A673 (cell line): ENCODE data around the gene TCEAL3. TPM values are rescaled to one million over a fixed set of nuclear protein-coding genes. Genes with fewer than 3 reads are reported as not detected.
"Not testable (repeated sequence)": the region's sequence is repeated elsewhere in the genome, so short reads cannot be mapped to it uniquely, and the experiment has no call there.

Experiments used
- BruUV-seq: library from RNA; stranded (reverse); fragments of 400-500 nt; replicated peaks from 2 replicates; lab custom pipeline; 2021; lab: Mats Ljungman, UMichigan
- CTCF ChIA-PET: fragments of 300-600 bp; sonication (Branson Sonifier 250); formaldehyde crosslinking; loops from one replicate; lab custom pipeline; 2022; ENCODE audit warnings: antibody characterized with exemption; lab: Charles Lee
- POLR2A ChIA-PET: fragments of 300-600 bp; sonication (Branson Sonifier 250); formaldehyde crosslinking; loops from one replicate; lab custom pipeline; 2022; ENCODE audit warnings: antibody characterized with exemption; ENCODE audit not compliant: low non-redundant PET; lab: Charles Lee
- DNase-seq: peaks from one replicate; pipeline ENCODE4 v3.0.0-alpha.2; 2015; ENCODE audit warnings: low spot score
- H3K27ac ChIP-seq: fragments of 200-600 bp; sonication (generic); 2 replicates; pipeline ENCODE4 v1.5.1; 2016; ENCODE audit warnings: mixed run types, low read depth, mild to moderate bottlenecking, mixed read lengths, antibody characterized with exemption, low read length; ENCODE audit not compliant: poor library complexity, severe bottlenecking
- H3K27me3 ChIP-seq: fragments of 200-600 bp; sonication (generic); replicated peaks from 2 replicates; pipeline ENCODE4 v1.6.1; 2017; ENCODE audit warnings: mixed run types, low read depth, mild to moderate bottlenecking, mixed read lengths, antibody characterized with exemption, low read length; ENCODE audit not compliant: insufficient read depth, poor library complexity
- H3K36me3 ChIP-seq: fragments of 200-600 bp; sonication (generic); 2 replicates; pipeline ENCODE4 v1.6.1; 2016; ENCODE audit warnings: mixed run types, mild to moderate bottlenecking, mixed read lengths, antibody characterized with exemption, low read length; ENCODE audit not compliant: insufficient read depth, poor library complexity, severe bottlenecking
- H3K4me1 ChIP-seq: fragments of 200-600 bp; sonication (generic); 2 replicates; pipeline ENCODE4 v1.6.1; 2017; ENCODE audit warnings: mixed run types, mild to moderate bottlenecking, mixed read lengths, antibody characterized with exemption, low read length; ENCODE audit not compliant: insufficient read depth, poor library complexity, severe bottlenecking
- H3K4me3 ChIP-seq: fragments of 200-600 bp; sonication (generic); 2 replicates; pipeline ENCODE4 v1.5.1; 2016; ENCODE audit warnings: low read depth, mixed run types, mild to moderate bottlenecking, mixed read lengths, low read length; ENCODE audit not compliant: poor library complexity, severe bottlenecking
- H3K9me3 ChIP-seq: fragments of 200-600 bp; sonication (generic); 2 replicates; pipeline ENCODE4 v1.6.1; 2016; ENCODE audit warnings: mixed run types, low read depth, mild to moderate bottlenecking, mixed read lengths, antibody characterized with exemption, low read length; ENCODE audit not compliant: poor library complexity, severe bottlenecking
- EZH2 ChIP-seq: fragments of 200-600 bp; sonication (generic); IDR thresholded peaks from 2 replicates; pipeline ENCODE4 v1.6.1; 2017; ENCODE audit warnings: borderline replicate concordance, low read depth, mild to moderate bottlenecking, mixed read lengths, antibody characterized with exemption, low read length; ENCODE audit not compliant: poor library complexity, severe bottlenecking
- intact Hi-C: fragments of 100-400 bp; cut with micrococcal nuclease; formaldehyde crosslinking; loops from one replicate; pipeline ENCODE4 v1.10.0; 2022; ENCODE audit not compliant: unreplicated experiment
- total RNA-seq: library from RNA; stranded (reverse); gene quantifications from 2 replicates; pipeline ENCODE4 v1.2.3, GENCODE V29; 2021
- TF ChIP-seq, protein P1 (sequence below): fragments of 300-800, 200-600 bp; sonication (generic); conservative IDR thresholded peaks from 2 replicates; pipeline ENCODE4 v1.5.1; 2017; ENCODE audit warnings: low read depth, mild to moderate bottlenecking, antibody characterized with exemption, low read length, moderate library complexity, mixed read lengths

The TCEAL3 gene
- total RNA-seq, 1 experiment from 2014 or later, result 12.1 TPM

- DNase-seq, result no peak
- no peak overlapping the region for H3K27ac ChIP-seq
- ChIA-PET CTCF (no interaction called here), POLR2A (no interaction called here)
- no peaks in the 10 kb centered on the region for H3K4me1 ChIP-seq
- no peak for TF ChIP-seq EZH2
- TF ChIP-seq, protein P1, sequence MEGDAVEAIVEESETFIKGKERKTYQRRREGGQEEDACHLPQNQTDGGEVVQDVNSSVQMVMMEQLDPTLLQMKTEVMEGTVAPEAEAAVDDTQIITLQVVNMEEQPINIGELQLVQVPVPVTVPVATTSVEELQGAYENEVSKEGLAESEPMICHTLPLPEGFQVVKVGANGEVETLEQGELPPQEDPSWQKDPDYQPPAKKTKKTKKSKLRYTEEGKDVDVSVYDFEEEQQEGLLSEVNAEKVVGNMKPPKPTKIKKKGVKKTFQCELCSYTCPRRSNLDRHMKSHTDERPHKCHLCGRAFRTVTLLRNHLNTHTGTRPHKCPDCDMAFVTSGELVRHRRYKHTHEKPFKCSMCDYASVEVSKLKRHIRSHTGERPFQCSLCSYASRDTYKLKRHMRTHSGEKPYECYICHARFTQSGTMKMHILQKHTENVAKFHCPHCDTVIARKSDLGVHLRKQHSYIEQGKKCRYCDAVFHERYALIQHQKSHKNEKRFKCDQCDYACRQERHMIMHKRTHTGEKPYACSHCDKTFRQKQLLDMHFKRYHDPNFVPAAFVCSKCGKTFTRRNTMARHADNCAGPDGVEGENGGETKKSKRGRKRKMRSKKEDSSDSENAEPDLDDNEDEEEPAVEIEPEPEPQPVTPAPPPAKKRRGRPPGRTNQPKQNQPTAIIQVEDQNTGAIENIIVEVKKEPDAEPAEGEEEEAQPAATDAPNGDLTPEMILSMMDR, result no peak
- H3K36me3 ChIP-seq, result no peaks in the 10 kb centered on the region
- H3K27me3 ChIP-seq, result no peaks in the 10 kb centered on the region
- no peak overlapping the region for H3K4me3 ChIP-seq
- H3K9me3 ChIP-seq, result no peaks in the 10 kb centered on the region
- BruUV-seq, result no TSS peak
- intact Hi-C loops, result no loop called here
Measured at GRCh38 chrX:103637604-103638338, 30.0 kb downstream of the TCEAL3 start.

DNA sequence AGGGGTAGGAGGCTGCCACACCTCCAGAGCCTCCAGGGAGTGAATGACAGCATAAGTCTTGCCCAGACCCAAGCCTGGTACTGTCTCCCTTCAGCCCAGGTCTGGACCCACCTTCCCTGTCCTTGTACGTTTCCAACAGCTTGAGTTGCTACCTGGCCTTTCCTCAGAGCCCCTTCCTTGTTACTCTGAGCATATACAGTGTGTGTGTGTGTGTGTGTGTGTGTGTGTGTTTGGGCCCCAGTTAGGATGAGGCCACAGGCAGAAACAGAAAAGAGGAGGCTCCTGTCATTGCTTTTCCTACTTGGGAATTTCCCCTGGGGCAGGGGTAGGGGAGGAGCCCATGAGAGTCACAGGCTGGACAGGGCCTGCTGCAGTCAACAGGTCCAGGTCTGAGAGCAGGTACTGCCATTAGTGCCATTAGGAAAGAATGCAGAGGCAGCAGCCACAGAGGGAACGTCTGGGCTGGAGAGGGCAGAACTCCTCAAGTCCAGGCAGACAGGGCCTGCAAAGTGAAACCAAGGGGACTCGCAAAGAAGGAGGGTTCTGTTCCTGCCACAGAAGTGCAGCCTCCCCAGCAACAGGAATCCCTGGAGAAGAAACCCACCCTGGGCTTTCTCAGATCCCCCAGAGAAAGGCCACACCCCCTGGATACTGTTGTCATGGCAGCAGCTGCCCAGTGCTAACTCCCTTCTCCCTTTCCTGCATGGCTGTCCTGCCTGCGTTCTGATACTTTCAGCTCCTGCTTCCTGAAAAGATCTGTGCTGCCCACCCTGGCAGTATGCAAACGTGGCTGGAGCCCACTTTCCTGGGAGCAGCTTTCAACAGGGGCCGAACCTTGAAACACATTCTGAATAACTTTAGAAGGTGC is 30.9 kb downstream of the TCEAL3 start:
- H3K27me3 ChIP-seq, H3K36me3 ChIP-seq, POLR2A ChIA-PET, H3K4me1 ChIP-seq, BruUV-seq, DNase-seq, H3K27ac ChIP-seq, H3K9me3 ChIP-seq, H3K4me3 ChIP-seq, CTCF ChIA-PET, intact Hi-C loops: not testable (repeated sequence)

DNA sequence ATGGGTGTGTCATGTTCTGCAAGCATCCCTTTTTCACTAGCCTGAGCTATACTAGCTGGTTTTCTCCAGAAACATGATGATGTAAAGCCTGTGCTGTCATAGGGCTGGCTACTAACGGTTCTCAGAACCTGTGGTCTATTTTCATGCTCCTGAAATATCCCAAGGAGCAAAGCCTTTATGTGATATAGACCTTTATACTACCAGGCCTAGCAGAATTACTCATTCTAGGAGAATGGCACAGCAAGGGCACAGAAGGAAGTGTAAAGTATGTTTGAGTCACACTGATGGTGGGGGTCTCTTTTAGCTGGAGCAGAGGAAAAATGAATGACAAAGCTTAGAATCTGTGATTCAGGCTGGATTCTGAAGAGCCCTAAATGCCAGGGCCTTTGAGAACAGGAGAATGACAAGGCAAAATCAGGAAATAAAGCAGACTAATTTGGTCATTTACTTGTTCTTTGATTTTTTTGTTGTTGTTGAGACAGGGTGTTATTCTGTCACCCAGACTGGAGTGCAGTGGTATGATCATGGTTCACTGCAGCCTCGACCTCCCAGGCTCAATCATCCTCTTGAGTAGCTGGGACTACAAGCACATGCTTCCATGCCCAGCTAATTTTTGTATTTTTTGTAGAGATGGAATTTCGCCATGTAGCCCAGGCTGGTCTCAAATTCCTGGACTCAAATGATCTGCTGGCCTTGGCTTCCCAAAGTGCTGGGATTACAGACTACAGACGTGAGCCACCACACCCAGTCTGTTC is 32.8 kb downstream of the TCEAL3 start:
- no peaks in the 10 kb centered on the region for H3K36me3 ChIP-seq
- TF ChIP-seq, protein P1, result no peak
- no peak for TF ChIP-seq EZH2
- no TSS peak for BruUV-seq
- no peak overlapping the region for H3K4me3 ChIP-seq
- H3K9me3 ChIP-seq, result no peaks in the 10 kb centered on the region
- POLR2A ChIA-PET, result no interaction called here
- no peak overlapping the region for H3K27ac ChIP-seq
- peaks cover 4% of the 10 kb centered on the region for H3K27me3 ChIP-seq
- CTCF ChIA-PET, result no interaction called here
- H3K4me1 ChIP-seq, result no peaks in the 10 kb centered on the region
- intact Hi-C loops, result no loop called here
- DNase-seq, result no peak
